ENCODE data around the gene SPOP.
"Not testable (repeated sequence)": the region's sequence is repeated elsewhere in the genome, so short reads cannot be mapped to it uniquely, and the experiment has no call there.

The SPOP gene

GRCh38 chr17:49695698-49696232 lies 17.9 kb upstream of the SPOP start:
- no peak for DNase-seq (ENCODE audit: low spot score)

GRCh38 chr17:49694847-49695697 lies 17.2 kb upstream of the SPOP start:
- DNase-seq (ENCODE audit: low spot score) = peak; percentile 67

GRCh38 chr17:49692751-49693150 lies 14.9 kb upstream of the SPOP start:
- no peak for DNase-seq (ENCODE audit: low spot score)

- DNase-seq (ENCODE audit: low spot score) = peak; percentile 39
Observed at GRCh38 chr17:49691677-49692191, 13.8 kb upstream of the SPOP start.

GRCh38 chr17:49691086-49691676 lies 13.3 kb upstream of the SPOP start:
- DNase-seq (ENCODE audit: low spot score) = no peak

GRCh38 chr17:49690256-49690655 lies 12.4 kb upstream of the SPOP start:
- DNase-seq (ENCODE audit: low spot score) = no peak

- no peak for DNase-seq (ENCODE audit: low spot score)
Observed at GRCh38 chr17:49688848-49689247, 11.0 kb upstream of the SPOP start.

GRCh38 chr17:49687878-49688491 lies 10.1 kb upstream of the SPOP start:
- no peak for DNase-seq (ENCODE audit: low spot score)

GRCh38 chr17:49681106-49681979 lies 3.4 kb upstream of the SPOP start:
- no peak for DNase-seq (ENCODE audit: low spot score)

- DNase-seq (ENCODE audit: low spot score) = no peak
Observed at GRCh38 chr17:49680314-49680713, 2.4 kb upstream of the SPOP start.

GRCh38 chr17:49677134-49677932 lies 564 bp downstream of the SPOP start:
- DNase-seq (ENCODE audit: low spot score) = peak; percentile 97

GRCh38 chr17:49676276-49676868 lies 1.5 kb downstream of the SPOP start:
- no peak for DNase-seq (ENCODE audit: low spot score)

GRCh38 chr17:49674507-49674906 lies 3.4 kb downstream of the SPOP start:
- DNase-seq (ENCODE audit: low spot score) = no peak

- DNase-seq (ENCODE audit: low spot score) = not testable (repeated sequence)
Observed at GRCh38 chr17:49673679-49674078, 4.2 kb downstream of the SPOP start.

GRCh38 chr17:49670641-49671040 lies 7.3 kb downstream of the SPOP start:
- DNase-seq (ENCODE audit: low spot score) = no peak

- DNase-seq (ENCODE audit: low spot score) = no peak
Observed at GRCh38 chr17:49670002-49670401, 7.9 kb downstream of the SPOP start.

GRCh38 chr17:49667854-49668253 lies 10.0 kb downstream of the SPOP start:
- no peak for DNase-seq (ENCODE audit: low spot score)

- no peak for DNase-seq (ENCODE audit: low spot score)
Observed at GRCh38 chr17:49664706-49665211, 13.1 kb downstream of the SPOP start.

GRCh38 chr17:49659661-49660382 lies 18.1 kb downstream of the SPOP start:
- DNase-seq (ENCODE audit: low spot score) = no peak

GRCh38 chr17:49656247-49656646 lies 21.6 kb downstream of the SPOP start:
- no peak for DNase-seq (ENCODE audit: low spot score)

All from iPS-NIHi11 (cell line).